C4-2B (cell line): ENCODE data around the gene PCDHGA1.
"Not testable (repeated sequence)": the region's sequence is repeated elsewhere in the genome, so short reads cannot be mapped to it uniquely, and the experiment has no call there.

Experiments
- H3K27ac ChIP-seq: fragments of 450-650 bp; 2 replicates; pipeline ENCODE4 v1.5.1; 2017
- CTCF ChIP-seq: fragments of 450-650 bp; conservative IDR thresholded peaks from 2 replicates; pipeline ENCODE4 v1.5.1; 2017; ENCODE audit warnings: mild to moderate bottlenecking
- ZFX ChIP-seq: fragments of 450-650 bp; IDR thresholded peaks from 2 replicates; pipeline ENCODE4 v1.6.1; 2017

PCDHGA1 gene

DNA sequence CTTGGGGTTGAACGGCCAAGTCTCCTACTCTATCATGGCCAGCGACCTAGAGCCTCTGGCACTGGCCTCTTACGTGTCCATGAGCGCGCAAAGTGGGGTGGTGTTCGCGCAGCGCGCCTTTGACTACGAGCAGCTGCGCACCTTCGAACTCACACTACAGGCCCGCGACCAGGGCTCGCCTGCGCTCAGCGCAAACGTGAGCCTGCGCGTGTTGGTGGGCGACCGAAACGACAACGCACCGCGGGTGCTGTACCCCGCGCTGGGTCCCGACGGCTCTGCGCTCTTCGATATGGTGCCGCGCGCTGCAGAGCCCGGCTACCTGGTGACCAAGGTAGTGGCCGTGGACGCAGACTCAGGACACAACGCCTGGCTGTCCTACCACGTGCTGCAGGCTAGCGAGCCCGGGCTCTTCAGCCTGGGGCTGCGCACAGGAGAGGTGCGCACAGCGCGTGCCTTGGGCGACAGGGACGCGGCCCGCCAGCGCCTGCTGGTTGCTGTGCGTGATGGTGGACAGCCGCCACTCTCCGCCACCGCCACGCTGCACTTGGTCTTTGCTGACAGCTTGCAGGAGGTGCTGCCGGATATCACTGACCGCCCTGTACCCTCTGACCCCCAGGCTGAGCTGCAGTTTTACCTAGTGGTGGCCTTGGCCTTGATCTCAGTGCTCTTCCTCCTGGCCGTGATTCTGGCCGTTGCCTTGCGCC lies 69.4 kb downstream of the PCDHGA1 start:
- TF ChIP-seq ZFX = no peak
- TF ChIP-seq CTCF = no peak
- H3K27ac ChIP-seq = no peak overlapping the region

DNA sequence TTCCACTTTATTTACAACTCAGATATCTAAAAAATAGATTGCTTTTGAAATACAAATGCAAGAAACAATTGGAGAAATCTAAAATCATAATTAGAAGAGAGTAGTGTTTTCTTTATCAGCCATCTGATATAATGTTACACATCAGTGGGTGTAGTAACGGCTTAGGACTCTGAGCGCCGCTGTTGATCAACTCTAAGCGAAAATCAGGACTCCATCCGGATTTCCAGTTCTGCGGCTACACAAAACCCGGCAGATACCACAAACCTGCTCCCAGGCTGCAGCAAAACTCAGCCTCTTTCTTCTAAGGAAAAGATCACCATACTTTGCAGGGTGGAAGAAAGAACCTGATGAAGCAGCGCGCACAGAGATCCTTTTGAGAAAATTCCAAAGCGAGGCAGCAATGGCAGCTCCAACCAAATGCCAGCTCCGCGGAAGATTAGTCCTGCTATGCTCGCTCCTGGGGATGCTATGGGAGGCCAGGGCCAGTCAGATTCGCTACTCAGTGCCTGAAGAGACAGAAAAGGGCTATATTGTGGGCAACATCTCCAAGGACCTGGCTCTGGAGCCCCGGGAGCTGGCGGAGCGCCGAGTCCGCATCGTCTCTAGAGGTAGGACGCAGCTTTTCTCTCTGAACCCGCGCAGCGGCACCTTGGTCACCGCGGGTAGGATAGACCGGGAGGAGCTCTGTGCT lies 72.4 kb downstream of the PCDHGA1 start, which contains the start of gene PCDHGA9:
Gene PCDHGA9 (plus strand): TSS at position 226 of the 691 bp plus-strand sequence. CDS start 175 bp downstream, at position 401.
- no peak for TF ChIP-seq ZFX
- TF ChIP-seq CTCF = peak; percentile 80
- no peak within 1 kb of the TSS for H3K27ac ChIP-seq

- TF ChIP-seq CTCF = no peak
- TF ChIP-seq ZFX = no peak
- H3K27ac ChIP-seq = no peak overlapping the region
These were observed 73.1 kb downstream of the PCDHGA1 start for GRCh38 chr5:141403387-141403786.

GRCh38 chr5:141407790-141408505 lies 77.6 kb downstream of the PCDHGA1 start, which contains the start of gene PCDHGB6:
Gene PCDHGB6, plus strand, starts transcription at chr5:141408021. Its CDS starts 182 bp downstream, at chr5:141408203.
- TF ChIP-seq CTCF = peak; percentile 78
- not testable (repeated sequence) for H3K27ac ChIP-seq

- TF ChIP-seq CTCF (no peak), ZFX (no peak)
These were observed 79.4 kb downstream of the PCDHGA1 start for GRCh38 chr5:141409598-141410306.

GRCh38 chr5:141411575-141411974 lies 81.3 kb downstream of the PCDHGA1 start:
- TF ChIP-seq CTCF (no peak), ZFX (no peak)
- H3K27ac ChIP-seq = no peak overlapping the region

More at GRCh38 chr5:141409598-141410306, 79.4 kb downstream of the PCDHGA1 start:
- no peak overlapping the region for H3K27ac ChIP-seq
